ENCODE data around the gene INPP4A. TPM values are rescaled to one million over a fixed set of nuclear protein-coding genes. Genes with fewer than 3 reads are reported as not detected.

The INPP4A gene
- total RNA-seq, 2 donors from 2014 or later: 12.7 to 18.2 TPM

GRCh38 chr2:98507891-98508708 lies 63.4 kb downstream of the INPP4A start:
- H3K27me3 ChIP-seq: no peaks in the 10 kb centered on the region
- peak; percentile 72 for DNase-seq (ENCODE audit: low spot score)
- no peak overlapping the region for H3K4me3 ChIP-seq
- peak overlapping the region; percentile 49 to 67 for H3K27ac ChIP-seq
- H3K9me3 ChIP-seq: no peaks in the 10 kb centered on the region
- peaks cover 5 to 61% of the 10 kb centered on the region in 2 donors for H3K4me1 ChIP-seq
- H3K36me3 ChIP-seq: no peaks in the 10 kb centered on the region
- TF ChIP-seq CTCF (IDR thresholded peaks at IDR 0.05): no peak

- Histone ChIP-seq H3K9me3 (no peaks in the 10 kb centered on the region), H3K4me3 (no peak overlapping the region), H3K27me3 (no peaks in the 10 kb centered on the region), H3K4me1 (peaks cover 5 to 55% of the 10 kb centered on the region in 2 donors), H3K36me3 (no peaks in the 10 kb centered on the region), H3K27ac (peak overlapping the region; percentile 49 to 67)
- TF ChIP-seq CTCF (IDR thresholded peaks at IDR 0.05): no peak
- DNase-seq (ENCODE audit: low spot score): peak; percentile 94
Measured at GRCh38 chr2:98508709-98509066, 64.0 kb downstream of the INPP4A start.

GRCh38 chr2:98509542-98510321 lies 65.1 kb downstream of the INPP4A start:
- H3K27ac ChIP-seq: peak overlapping the region in 1 of 2 donors; percentile 4
- H3K4me1 ChIP-seq: peaks cover under 1 to 48% of the 10 kb centered on the region in 2 donors
- no peaks in the 10 kb centered on the region for H3K36me3 ChIP-seq
- no peak for TF ChIP-seq CTCF (IDR thresholded peaks at IDR 0.05)
- no peak for DNase-seq (ENCODE audit: low spot score)
- H3K9me3 ChIP-seq: no peaks in the 10 kb centered on the region
- H3K4me3 ChIP-seq: no peak overlapping the region
- H3K27me3 ChIP-seq: no peaks in the 10 kb centered on the region

GRCh38 chr2:98510322-98510662 lies 65.6 kb downstream of the INPP4A start:
- Histone ChIP-seq H3K4me1 (peaks cover 0 to 48% of the 10 kb centered on the region in 2 donors), H3K9me3 (no peaks in the 10 kb centered on the region), H3K36me3 (no peaks in the 10 kb centered on the region), H3K4me3 (no peak overlapping the region), H3K27me3 (no peaks in the 10 kb centered on the region), H3K27ac (no peak overlapping the region)
- TF ChIP-seq CTCF (IDR thresholded peaks at IDR 0.05): no peak
- no peak for DNase-seq (ENCODE audit: low spot score)

- Histone ChIP-seq H3K36me3 (no peaks in the 10 kb centered on the region), H3K27me3 (no peaks in the 10 kb centered on the region), H3K4me3 (no peak overlapping the region), H3K27ac (no peak overlapping the region), H3K9me3 (no peaks in the 10 kb centered on the region), H3K4me1 (peaks cover 0 to 38% of the 10 kb centered on the region in 2 donors)
- TF ChIP-seq CTCF (IDR thresholded peaks at IDR 0.05): no peak
- DNase-seq (ENCODE audit: low spot score): no peak
Measured at GRCh38 chr2:98511981-98512380, 67.3 kb downstream of the INPP4A start.

Measured in right atrium auricular region (tissue), 2 donors.